ENCODE measurements around the gene RITA1.
"Not testable (repeated sequence)": the region's sequence is repeated elsewhere in the genome, so short reads cannot be mapped to it uniquely, and the experiment has no call there.

RITA1 gene

DNA sequence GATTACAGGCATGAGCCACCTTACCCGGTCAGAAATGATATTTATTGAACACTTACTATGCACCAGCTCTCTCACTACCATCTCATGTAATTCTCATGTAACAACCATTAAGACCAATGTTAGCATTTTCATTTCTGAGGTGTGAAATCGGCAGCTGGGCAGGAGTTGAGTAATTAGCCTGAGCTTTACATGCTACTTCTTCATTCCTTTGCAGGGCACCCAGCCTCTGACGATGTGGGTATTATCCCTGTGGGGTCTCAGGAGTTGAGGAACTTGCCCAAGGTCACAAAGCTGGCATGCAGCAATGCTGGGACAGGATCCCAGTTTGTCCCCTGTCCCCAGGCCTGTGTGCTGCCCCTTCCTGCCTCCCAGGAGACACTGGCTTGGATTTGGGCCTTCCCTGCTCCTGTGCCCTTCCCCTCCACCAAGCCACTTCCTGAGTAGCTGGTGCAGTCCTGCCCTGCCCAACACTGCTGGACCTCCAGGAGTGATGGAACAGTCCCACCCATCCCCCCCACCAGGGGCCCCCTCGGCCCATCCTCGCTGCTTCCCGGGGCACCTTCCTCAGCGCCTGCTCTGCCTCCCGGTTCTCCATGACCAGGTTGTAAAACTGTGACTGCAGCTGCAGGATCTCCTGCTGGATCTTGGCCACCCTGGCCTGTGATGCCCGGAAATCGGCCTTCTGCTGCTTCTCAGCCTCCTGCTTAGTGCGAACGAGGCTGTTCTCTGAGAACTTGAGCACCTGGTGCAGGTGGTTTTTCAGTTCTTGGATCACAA, 14.7 kb downstream of the RITA1 start:
- no peaks in the 10 kb centered on the region for H3K9me3 ChIP-seq (ENCODE audit: low read length)
- H3K4me1 ChIP-seq (ENCODE audit: insufficient read depth, low read length): no peaks in the 10 kb centered on the region
- H3K27ac ChIP-seq (ENCODE audit: low read depth, low read length): no peak overlapping the region
- H3K9ac ChIP-seq (ENCODE audit: low read length): no peak overlapping the region
- no peak overlapping the region for H3K4me3 ChIP-seq (ENCODE audit: low read depth in 1 of 2, low read length in 2 of 2)
- H3K36me3 ChIP-seq (ENCODE audit: insufficient read depth, low read length): no peaks in the 10 kb centered on the region
- no peaks in the 10 kb centered on the region for H3K27me3 ChIP-seq (ENCODE audit: control insufficient read depth in 1 of 2, insufficient read depth in 2 of 2, low read length in 2 of 2)

GRCh38 chr12:113201187-113202177, 16.0 kb downstream of the RITA1 start:
- no peaks in the 10 kb centered on the region for H3K9me3 ChIP-seq (ENCODE audit: low read length)
- no peaks in the 10 kb centered on the region for H3K4me1 ChIP-seq (ENCODE audit: insufficient read depth, low read length)
- no peak overlapping the region for H3K9ac ChIP-seq (ENCODE audit: low read length)
- H3K4me3 ChIP-seq (ENCODE audit: low read depth in 1 of 2, low read length in 2 of 2): no peak overlapping the region
- no peak overlapping the region for H3K27ac ChIP-seq (ENCODE audit: low read depth, low read length)
- H3K27me3 ChIP-seq (ENCODE audit: control insufficient read depth in 1 of 2, insufficient read depth in 2 of 2, low read length in 2 of 2): no peaks in the 10 kb centered on the region
- H3K36me3 ChIP-seq (ENCODE audit: insufficient read depth, low read length): no peaks in the 10 kb centered on the region

- no peaks in the 10 kb centered on the region for H3K9me3 ChIP-seq (ENCODE audit: low read length)
- no peak overlapping the region for H3K27ac ChIP-seq (ENCODE audit: low read depth, low read length)
- H3K27me3 ChIP-seq (ENCODE audit: control insufficient read depth in 1 of 2, insufficient read depth in 2 of 2, low read length in 2 of 2): no peaks in the 10 kb centered on the region
- H3K4me3 ChIP-seq (ENCODE audit: low read depth in 1 of 2, low read length in 2 of 2): no peak overlapping the region
- no peaks in the 10 kb centered on the region for H3K4me1 ChIP-seq (ENCODE audit: insufficient read depth, low read length)
- H3K36me3 ChIP-seq (ENCODE audit: insufficient read depth, low read length): no peaks in the 10 kb centered on the region
- no peak overlapping the region for H3K9ac ChIP-seq (ENCODE audit: low read length)
Observed at GRCh38 chr12:113202300-113203075, 17.0 kb downstream of the RITA1 start.

GRCh38 chr12:113203852-113204760, 18.6 kb downstream of the RITA1 start:
- H3K9me3 ChIP-seq (ENCODE audit: low read length): no peaks in the 10 kb centered on the region
- no peak overlapping the region for H3K4me3 ChIP-seq (ENCODE audit: low read depth in 1 of 2, low read length in 2 of 2)
- no peak overlapping the region for H3K27ac ChIP-seq (ENCODE audit: low read depth, low read length)
- H3K36me3 ChIP-seq (ENCODE audit: insufficient read depth, low read length): no peaks in the 10 kb centered on the region
- no peaks in the 10 kb centered on the region for H3K4me1 ChIP-seq (ENCODE audit: insufficient read depth, low read length)
- H3K9ac ChIP-seq (ENCODE audit: low read length): no peak overlapping the region
- H3K27me3 ChIP-seq (ENCODE audit: control insufficient read depth in 1 of 2, insufficient read depth in 2 of 2, low read length in 2 of 2): no peaks in the 10 kb centered on the region

GRCh38 chr12:113204804-113205203, 19.3 kb downstream of the RITA1 start:
- no peak overlapping the region for H3K9ac ChIP-seq (ENCODE audit: low read length)
- H3K4me1 ChIP-seq (ENCODE audit: insufficient read depth, low read length): no peaks in the 10 kb centered on the region
- no peaks in the 10 kb centered on the region for H3K27me3 ChIP-seq (ENCODE audit: control insufficient read depth in 1 of 2, insufficient read depth in 2 of 2, low read length in 2 of 2)
- H3K27ac ChIP-seq (ENCODE audit: low read depth, low read length): no peak overlapping the region
- no peaks in the 10 kb centered on the region for H3K9me3 ChIP-seq (ENCODE audit: low read length)
- no peak overlapping the region for H3K4me3 ChIP-seq (ENCODE audit: low read depth in 1 of 2, low read length in 2 of 2)
- H3K36me3 ChIP-seq (ENCODE audit: insufficient read depth, low read length): no peaks in the 10 kb centered on the region

DNA sequence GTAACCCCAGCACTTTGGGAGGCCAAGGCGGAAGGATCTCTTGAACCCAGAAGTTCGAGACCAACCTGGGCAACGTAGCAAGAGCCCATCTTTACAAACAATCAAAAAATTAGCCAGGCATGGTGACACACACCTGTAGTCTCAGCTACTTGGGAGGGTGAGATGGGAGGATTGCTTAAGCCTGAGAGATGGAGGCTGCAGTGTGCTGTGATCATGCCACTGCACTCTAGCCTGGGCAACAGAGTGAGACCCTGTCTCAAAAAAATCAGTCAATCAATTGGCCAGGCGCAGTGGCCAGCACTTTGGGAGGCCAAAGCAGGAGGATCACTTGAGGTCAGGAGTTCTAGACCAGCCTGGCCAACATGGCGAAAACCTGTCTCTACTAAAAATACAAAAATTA, 21.3 kb downstream of the RITA1 start:
- not testable (repeated sequence) for H3K4me3 ChIP-seq (ENCODE audit: low read depth in 1 of 2, low read length in 2 of 2); H3K9me3 ChIP-seq (ENCODE audit: low read length); H3K9ac ChIP-seq (ENCODE audit: low read length); H3K27me3 ChIP-seq (ENCODE audit: control insufficient read depth in 1 of 2, insufficient read depth in 2 of 2, low read length in 2 of 2); H3K4me1 ChIP-seq (ENCODE audit: insufficient read depth, low read length); H3K36me3 ChIP-seq (ENCODE audit: insufficient read depth, low read length); H3K27ac ChIP-seq (ENCODE audit: low read depth, low read length)

- Histone ChIP-seq H3K9me3 (ENCODE audit: low read length) (no peaks in the 10 kb centered on the region), H3K27ac (ENCODE audit: low read depth, low read length) (no peak overlapping the region), H3K9ac (ENCODE audit: low read length) (no peak overlapping the region), H3K36me3 (ENCODE audit: insufficient read depth, low read length) (no peaks in the 10 kb centered on the region), H3K4me1 (ENCODE audit: insufficient read depth, low read length) (no peaks in the 10 kb centered on the region), H3K4me3 (ENCODE audit: low read depth in 1 of 2, low read length in 2 of 2) (no peak overlapping the region), H3K27me3 (ENCODE audit: control insufficient read depth in 1 of 2, insufficient read depth in 2 of 2, low read length in 2 of 2) (no peaks in the 10 kb centered on the region)
Observed at GRCh38 chr12:113207613-113208040, 22.1 kb downstream of the RITA1 start.

GRCh38 chr12:113208041-113208934, 22.8 kb downstream of the RITA1 start:
- no peak overlapping the region for H3K27ac ChIP-seq (ENCODE audit: low read depth, low read length)
- no peak overlapping the region for H3K9ac ChIP-seq (ENCODE audit: low read length)
- no peaks in the 10 kb centered on the region for H3K9me3 ChIP-seq (ENCODE audit: low read length)
- H3K36me3 ChIP-seq (ENCODE audit: insufficient read depth, low read length): no peaks in the 10 kb centered on the region
- H3K27me3 ChIP-seq (ENCODE audit: control insufficient read depth in 1 of 2, insufficient read depth in 2 of 2, low read length in 2 of 2): no peaks in the 10 kb centered on the region
- H3K4me3 ChIP-seq (ENCODE audit: low read depth in 1 of 2, low read length in 2 of 2): no peak overlapping the region
- H3K4me1 ChIP-seq (ENCODE audit: insufficient read depth, low read length): no peaks in the 10 kb centered on the region

- no peaks in the 10 kb centered on the region for H3K36me3 ChIP-seq (ENCODE audit: insufficient read depth, low read length)
- no peaks in the 10 kb centered on the region for H3K4me1 ChIP-seq (ENCODE audit: insufficient read depth, low read length)
- H3K4me3 ChIP-seq (ENCODE audit: low read depth in 1 of 2, low read length in 2 of 2): no peak overlapping the region
- H3K9ac ChIP-seq (ENCODE audit: low read length): no peak overlapping the region
- no peak overlapping the region for H3K27ac ChIP-seq (ENCODE audit: low read depth, low read length)
- H3K9me3 ChIP-seq (ENCODE audit: low read length): no peaks in the 10 kb centered on the region
- no peaks in the 10 kb centered on the region for H3K27me3 ChIP-seq (ENCODE audit: control insufficient read depth in 1 of 2, insufficient read depth in 2 of 2, low read length in 2 of 2)
Observed at GRCh38 chr12:113211160-113211559, 25.6 kb downstream of the RITA1 start.

- H3K27ac ChIP-seq (ENCODE audit: low read depth, low read length): peak overlapping the region; percentile 29
- no peak overlapping the region for H3K9ac ChIP-seq (ENCODE audit: low read length)
- H3K36me3 ChIP-seq (ENCODE audit: insufficient read depth, low read length): no peaks in the 10 kb centered on the region
- H3K4me3 ChIP-seq (ENCODE audit: low read depth in 1 of 2, low read length in 2 of 2): no peak overlapping the region
- no peaks in the 10 kb centered on the region for H3K27me3 ChIP-seq (ENCODE audit: control insufficient read depth in 1 of 2, insufficient read depth in 2 of 2, low read length in 2 of 2)
- H3K4me1 ChIP-seq (ENCODE audit: insufficient read depth, low read length): no peaks in the 10 kb centered on the region
- no peaks in the 10 kb centered on the region for H3K9me3 ChIP-seq (ENCODE audit: low read length)
Observed at GRCh38 chr12:113214895-113215400, 29.4 kb downstream of the RITA1 start.

All from muscle layer of colon (tissue), 2 donors.